DOHH2 (cell line): Measurements from ENCODE around the gene DMD.

Experiments used
- H3F3A ChIP-seq: fragments of 200-600 bp; sonication (generic), shearing (Covaris generic); 2 replicates; pipeline ENCODE4 v1.6.0; 2016; ENCODE audit warnings: antibody characterized with exemption, mild to moderate bottlenecking; ENCODE audit not compliant: control insufficient read depth, insufficient read depth
- H3K27ac ChIP-seq: fragments of 200-600 bp; sonication (generic); 2 replicates; pipeline ENCODE4 v1.5.1; 2014; ENCODE audit warnings: low read depth, mild to moderate bottlenecking, low read length, moderate library complexity
- H3K27me3 ChIP-seq: fragments of 200-600 bp; sonication (generic); 2 replicates; pipeline ENCODE4 v1.6.1; 2014; ENCODE audit warnings: mild to moderate bottlenecking, low read length, mixed read lengths; ENCODE audit not compliant: control insufficient read depth
- H3K36me3 ChIP-seq: fragments of 200-600 bp; sonication (generic); 2 replicates; pipeline ENCODE4 v1.6.1; 2014; ENCODE audit warnings: mild to moderate bottlenecking, low read length, moderate library complexity, mixed read lengths; ENCODE audit not compliant: control insufficient read depth
- H3K4me1 ChIP-seq: fragments of 200-600 bp; sonication (generic); 2 replicates; pipeline ENCODE4 v1.6.1; 2014; ENCODE audit warnings: mild to moderate bottlenecking, low read length, mixed read lengths; ENCODE audit not compliant: control insufficient read depth
- H3K4me2 ChIP-seq: fragments of 200-600 bp; sonication (generic); 2 replicates; pipeline ENCODE4 v1.6.0; 2014; ENCODE audit warnings: mild to moderate bottlenecking, low read length, moderate library complexity
- H3K4me3 ChIP-seq: fragments of 200-600 bp; sonication (generic); 2 replicates; pipeline ENCODE4 v1.5.1; 2014; ENCODE audit warnings: mild to moderate bottlenecking, low read length, mixed read lengths
- H3K79me2 ChIP-seq: fragments of 200-600 bp; sonication (generic); 2 replicates; pipeline ENCODE4 v1.6.1; 2014; ENCODE audit warnings: mild to moderate bottlenecking, low read length, mixed read lengths; ENCODE audit not compliant: control insufficient read depth
- H3K9me2 ChIP-seq: fragments of 200-600 bp; sonication (generic); replicated peaks from 2 replicates; pipeline ENCODE4 v1.6.1; 2014; ENCODE audit warnings: mild to moderate bottlenecking, low read length, mixed read lengths; ENCODE audit not compliant: control insufficient read depth
- H3K9me3 ChIP-seq: fragments of 200-600 bp; sonication (generic); 2 replicates; pipeline ENCODE4 v1.6.1; 2014; ENCODE audit warnings: antibody characterized with exemption, low read length, mixed read lengths; ENCODE audit not compliant: control insufficient read depth, insufficient read depth
- H4K20me1 ChIP-seq: fragments of 200-600 bp; sonication (generic); 2 replicates; pipeline ENCODE4 v1.6.0; 2014; ENCODE audit warnings: low read depth, mild to moderate bottlenecking, antibody characterized with exemption, low read length, moderate library complexity; ENCODE audit not compliant: control insufficient read depth, insufficient read depth
- CTCF ChIP-seq: fragments of 200-600 bp; sonication (generic); IDR thresholded peaks from one replicate; pipeline ENCODE4 v1.5.1; 2014; ENCODE audit warnings: antibody characterized with exemption, mild to moderate bottlenecking, low read depth, low read length; ENCODE audit not compliant: poor library complexity, severe bottlenecking
- EZH2phosphoT487 ChIP-seq: fragments of 200-600 bp; sonication (generic); IDR thresholded peaks from 2 replicates; pipeline ENCODE4 v1.6.1; 2017; ENCODE audit warnings: borderline replicate concordance, mild to moderate bottlenecking, antibody characterized with exemption, low read length, moderate library complexity, mixed read lengths

Gene DMD

GRCh38 chrX:33211356-33212260, at the start of gene DMD:
Gene DMD (minus strand): TSS chrX:33211549. CDS start chrX:33211312, 237 bp downstream.
- TF ChIP-seq EZH2phosphoT487 (no peak), CTCF (no peak)
- H3K4me1 ChIP-seq: no peaks in the 10 kb centered on the region

GRCh38 chrX:33252306-33252825, 41.0 kb upstream of the DMD start:
- Histone ChIP-seq H4K20me1 (no peaks in the 10 kb centered on the region), H3K9me3 (no peaks in the 10 kb centered on the region), H3K36me3 (no peaks in the 10 kb centered on the region), H3F3A (no peaks in the 10 kb centered on the region), H3K4me2 (no peak overlapping the region), H3K79me2 (no peaks in the 10 kb centered on the region), H3K27me3 (no peaks in the 10 kb centered on the region), H3K4me3 (no peak overlapping the region), H3K4me1 (peaks cover 11% of the 10 kb centered on the region), H3K9me2 (no peaks in the 10 kb centered on the region), H3K27ac (no peak overlapping the region)
- TF ChIP-seq EZH2phosphoT487 (no peak), CTCF (no peak)

More at GRCh38 chrX:33211356-33212260, at the start of gene DMD:
- Histone ChIP-seq H3K4me2 (no peak within 1 kb of the TSS), H3K36me3 (no peaks in the 10 kb centered on the region), H3K9me2 (no peaks in the 10 kb centered on the region), H4K20me1 (no peaks in the 10 kb centered on the region), H3K79me2 (no peaks in the 10 kb centered on the region), H3K27ac (no peak within 1 kb of the TSS), H3K9me3 (no peaks in the 10 kb centered on the region), H3K4me3 (no peak within 1 kb of the TSS), H3K27me3 (no peaks in the 10 kb centered on the region), H3F3A (no peaks in the 10 kb centered on the region)

GRCh38 chrX:33218819-33219218, 7.5 kb upstream of the DMD start:
- Histone ChIP-seq H3K27ac (no peak overlapping the region), H4K20me1 (no peaks in the 10 kb centered on the region), H3K27me3 (no peaks in the 10 kb centered on the region)

More at GRCh38 chrX:33218819-33219218, 7.5 kb upstream of the DMD start:
- Histone ChIP-seq H3K36me3 (no peaks in the 10 kb centered on the region), H3K9me2 (no peaks in the 10 kb centered on the region), H3K9me3 (no peaks in the 10 kb centered on the region), H3K79me2 (no peaks in the 10 kb centered on the region), H3K4me1 (no peaks in the 10 kb centered on the region), H3F3A (no peaks in the 10 kb centered on the region), H3K4me2 (no peak overlapping the region), H3K4me3 (no peak overlapping the region)
- TF ChIP-seq CTCF: no peak
- no peak for TF ChIP-seq EZH2phosphoT487
